NCI-H226 (cell line): ENCODE measurements around the gene IL1RAPL1.
"Not testable (repeated sequence)": the region's sequence is repeated elsewhere in the genome, so short reads cannot be mapped to it uniquely, and the experiment has no call there.

ENCODE experiments used
- DNase-seq: peaks from one replicate; pipeline ENCODE4 v3.0.0-alpha.2; 2015

The IL1RAPL1 gene

GRCh38 chrX:29297171-29297800 is 710.0 kb downstream of the IL1RAPL1 start:
- no peak for DNase-seq

- peak; percentile 68 for DNase-seq
Observed at GRCh38 chrX:29299684-29300083, 712.4 kb downstream of the IL1RAPL1 start.

- DNase-seq: no peak
Observed at GRCh38 chrX:29308726-29309125, 721.5 kb downstream of the IL1RAPL1 start.

GRCh38 chrX:29315931-29316330 is 728.7 kb downstream of the IL1RAPL1 start:
- no peak for DNase-seq

GRCh38 chrX:29318012-29318411 is 730.8 kb downstream of the IL1RAPL1 start:
- DNase-seq: no peak

- not testable (repeated sequence) for DNase-seq
Observed at GRCh38 chrX:29332429-29332828, 745.2 kb downstream of the IL1RAPL1 start.

- not testable (repeated sequence) for DNase-seq
Observed at GRCh38 chrX:29333091-29333490, 745.8 kb downstream of the IL1RAPL1 start.

GRCh38 chrX:29348288-29348687 is 761.0 kb downstream of the IL1RAPL1 start:
- DNase-seq: no peak

GRCh38 chrX:29359276-29359675 is 772.0 kb downstream of the IL1RAPL1 start:
- DNase-seq: no peak

GRCh38 chrX:29374765-29375164 is 787.5 kb downstream of the IL1RAPL1 start:
- not testable (repeated sequence) for DNase-seq

GRCh38 chrX:29376584-29376983 is 789.3 kb downstream of the IL1RAPL1 start:
- DNase-seq: no peak

GRCh38 chrX:29382811-29383210 is 795.6 kb downstream of the IL1RAPL1 start:
- no peak for DNase-seq

GRCh38 chrX:29388509-29388908 is 801.3 kb downstream of the IL1RAPL1 start:
- DNase-seq: no peak

GRCh38 chrX:29397506-29397905 is 810.3 kb downstream of the IL1RAPL1 start:
- DNase-seq: peak; percentile 19

GRCh38 chrX:29407357-29407756 is 820.1 kb downstream of the IL1RAPL1 start:
- DNase-seq: no peak

GRCh38 chrX:29419774-29420553 is 832.7 kb downstream of the IL1RAPL1 start:
- DNase-seq: peak; percentile 81

- no peak for DNase-seq
Observed at GRCh38 chrX:29422034-29422433, 834.8 kb downstream of the IL1RAPL1 start.

GRCh38 chrX:29431895-29432294 is 844.6 kb downstream of the IL1RAPL1 start:
- DNase-seq: no peak

GRCh38 chrX:29432534-29432933 is 845.3 kb downstream of the IL1RAPL1 start:
- DNase-seq: no peak

- no peak for DNase-seq
Observed at GRCh38 chrX:29434939-29435338, 847.7 kb downstream of the IL1RAPL1 start.

GRCh38 chrX:29435396-29435795 is 848.1 kb downstream of the IL1RAPL1 start:
- DNase-seq: peak; percentile 48

- no peak for DNase-seq
Observed at GRCh38 chrX:29447867-29448266, 860.6 kb downstream of the IL1RAPL1 start.

- DNase-seq: no peak
Observed at GRCh38 chrX:29453333-29453732, 866.1 kb downstream of the IL1RAPL1 start.

- no peak for DNase-seq
Observed at GRCh38 chrX:29455702-29456101, 868.5 kb downstream of the IL1RAPL1 start.

GRCh38 chrX:29461039-29461438 is 873.8 kb downstream of the IL1RAPL1 start:
- no peak for DNase-seq
